HepG2 (cell line): ENCODE results near the gene MYO5B. TPM values are rescaled to one million over a fixed set of nuclear protein-coding genes. Genes with fewer than 3 reads are reported as not detected.

Experiments
- ASH2L ChIP-seq: fragments of 300-600, 200-600 bp; sonication (generic); IDR thresholded peaks from 2 replicates; pipeline ENCODE4 v1.7.0; 2017; ENCODE audit warnings: low read depth, mild to moderate bottlenecking, moderate library complexity, mixed read lengths, low read length; ENCODE audit not compliant: insufficient read length
- JARID2 ChIP-seq: sonication (generic); formaldehyde crosslinking; IDR thresholded peaks from 2 replicates; pipeline ENCODE4 v1.8.1; 2023; ENCODE audit warnings: missing genetic modification reagents, inconsistent platforms; ENCODE audit not compliant: insufficient replicate concordance
- MAFK ChIP-seq, 2 experiments: IDR thresholded peaks in 1 of 2; conservative IDR thresholded peaks in 1 of 2; 2 replicates each; pipeline ENCODE4 v1.6.1; 2011; ENCODE audit warnings: improper control_type of control experiment in 2 of 2, low read length in 2 of 2
- SP140L ChIP-seq: sonication (generic); formaldehyde crosslinking; IDR thresholded peaks from 2 replicates; pipeline ENCODE4 v1.4.0; 2020; ENCODE audit warnings: missing genetic modification reagents, borderline replicate concordance
- ZBED4 ChIP-seq: sonication (generic); formaldehyde crosslinking; IDR thresholded peaks from 2 replicates; pipeline ENCODE4 v1.4.0; 2020; ENCODE audit warnings: missing genetic modification reagents, borderline replicate concordance
- ZNF362 ChIP-seq: sonication (generic); formaldehyde crosslinking; IDR thresholded peaks from 2 replicates; pipeline ENCODE4 v1.4.0; 2020; ENCODE audit warnings: missing genetic modification reagents, mild to moderate bottlenecking, borderline replicate concordance
- ZNF407 ChIP-seq: sonication (generic); formaldehyde crosslinking; IDR thresholded peaks from one replicate; pipeline ENCODE4 v1.5.1; 2020; ENCODE audit warnings: mild to moderate bottlenecking, missing genetic modification reagents; ENCODE audit errors: not compliant biosample characterization
- ZNF749 ChIP-seq: sonication (generic); formaldehyde crosslinking; IDR thresholded peaks from 2 replicates; pipeline ENCODE4 v1.8.0; 2022; ENCODE audit warnings: mild to moderate bottlenecking, missing genetic modification reagents, moderate library complexity, borderline replicate concordance
- ZSCAN31 ChIP-seq: sonication (generic); formaldehyde crosslinking; IDR thresholded peaks from 2 replicates; pipeline ENCODE4 v1.5.0; 2020; ENCODE audit warnings: low read depth, mild to moderate bottlenecking, missing genetic modification reagents
- polyA plus RNA-seq, 8 experiments: library from polyadenylated mRNA; depleted of rRNA in 3 of 8; stranded (reverse) in 7 of 8; unstranded in 1 of 8; fragments of >200 nt; fragmentation: Illumina TruSeq in 4 of 8; extraction: Trizol in 4 of 8; gene quantifications; 2 replicates each; pipeline versions ENCODE4 v1.2.1 to v1.2.3, GENCODE V29; 2011 to 2016; ENCODE audit warnings: low read depth in 4 of 8, missing spikeins in 1 of 8, mixed read lengths in 1 of 8; ENCODE audit not compliant: insufficient read depth in 1 of 8
- total RNA-seq, 5 experiments: library from RNA; depleted of rRNA; stranded (reverse); fragments of >200 nt; fragmentation: Illumina TruSeq; extraction: Trizol; gene quantifications; 2 replicates each; pipeline ENCODE4 v1.2.3, GENCODE V29; 2016; ENCODE audit warnings: low read depth in 1 of 5

The MYO5B gene
- total and polyA plus RNA-seq, 2 of the 13 experiments (the other 11 are each of a cell fraction or from before 2014, with no cell fraction given), result 13.1 to 24.0 TPM

GRCh38 chr18:50194631-50195532 is at the start of gene MYO5B (continued):
- TF ChIP-seq ZNF362, result peak; percentile 27; the same call in 1 of the 2 replicates
- TF ChIP-seq ASH2L, result peak; percentile 33
- TF ChIP-seq ZSCAN31 (CRISPR knock-in tag), result peak; percentile 26; the same call in 1 of the 2 replicates
- no peak for TF ChIP-seq ZNF749
- TF ChIP-seq JARID2 (CRISPR knock-in tag), result no peak
- peak; percentile 79; the same call in 1 of the 2 replicates for TF ChIP-seq ZBED4
- no peak for TF ChIP-seq SP140L (CRISPR knock-in tag)
- TF ChIP-seq MAFK (conservative IDR thresholded peaks at IDR 0.05 in 1 of 2, IDR thresholded peaks at IDR 0.05 in 1 of 2; ENCODE audit: low read length in 2 of 2), result no peak
- no peak for TF ChIP-seq ZNF407 (CRISPR knock-in tag)
